OCI-LY3 (cell line): ENCODE measurements around the gene VAMP8.

Source experiments
- H2AFZ ChIP-seq: fragments of 200-600, 300-600 bp; shearing (Covaris generic); 2 replicates; pipeline ENCODE4 v1.6.0; 2014; ENCODE audit warnings: antibody characterized with exemption, low read depth, low read length
- H3K27ac ChIP-seq: fragments of 200-600, 300-600 bp; sonication (generic); 2 replicates; pipeline ENCODE4 v1.5.1; 2014; ENCODE audit warnings: mild to moderate bottlenecking, low read length, moderate library complexity, mixed read lengths
- H3K27me3 ChIP-seq: fragments of 200-600, 300-600 bp; sonication (generic); 2 replicates; pipeline ENCODE4 v1.6.1; 2014; ENCODE audit warnings: low read depth, low read length, mixed read lengths
- H3K36me3 ChIP-seq: fragments of 200-600, 300-600 bp; sonication (generic); replicated peaks from 2 replicates; pipeline ENCODE3; 2014; ENCODE audit warnings: low read depth, low read length, mixed read lengths
- H3K4me1 ChIP-seq: fragments of 300-600, 200-600 bp; sonication (generic); 2 replicates; pipeline ENCODE4 v1.6.1; 2014; ENCODE audit warnings: low read length, mixed read lengths
- H3K4me2 ChIP-seq: fragments of 200-600, 300-600 bp; sonication (generic); 2 replicates; pipeline ENCODE4 v1.6.1; 2014; ENCODE audit warnings: low read length, mixed read lengths
- H3K4me3 ChIP-seq: fragments of 300-600, 200-600 bp; sonication (generic); 2 replicates; pipeline ENCODE4 v1.5.1; 2014; ENCODE audit warnings: antibody characterized with exemption, mild to moderate bottlenecking, low read length, moderate library complexity
- H3K79me2 ChIP-seq: fragments of 300-600, 200-600 bp; shearing (Covaris generic); 2 replicates; pipeline ENCODE4 v1.6.1; 2014; ENCODE audit warnings: mild to moderate bottlenecking, low read length, mixed read lengths
- H3K9ac ChIP-seq: fragments of 300-600, 200-600 bp; shearing (Covaris generic); 2 replicates; pipeline ENCODE4 v1.6.0; 2014; ENCODE audit warnings: mild to moderate bottlenecking, low read length, moderate library complexity
- H3K9me3 ChIP-seq: fragments of 200-600, 300-600 bp; shearing (Covaris generic); 2 replicates; pipeline ENCODE4 v1.6.1; 2014; ENCODE audit warnings: low read length, mixed read lengths; ENCODE audit not compliant: insufficient read depth
- H4K20me1 ChIP-seq: fragments of 200-600, 300-600 bp; sonication (generic); 2 replicates; pipeline ENCODE4 v1.6.1; 2016; ENCODE audit warnings: low read length, mixed read lengths; ENCODE audit not compliant: insufficient read depth
- CTCF ChIP-seq: fragments of 200-600, 300-600 bp; sonication (generic); IDR thresholded peaks from 2 replicates; pipeline ENCODE4 v1.5.1; 2014; ENCODE audit warnings: antibody characterized with exemption, low read length, low read depth
- EZH2phosphoT487 ChIP-seq: fragments of 200-600 bp; shearing (Covaris generic); IDR thresholded peaks from 2 replicates; pipeline ENCODE4 v1.6.1; 2018; ENCODE audit warnings: antibody characterized with exemption, mixed run types, low read depth

VAMP8 gene

GRCh38 chr2:85560812-85561279 is 16.5 kb upstream of the VAMP8 start:
- Histone ChIP-seq H3K9me3 (no peaks in the 10 kb centered on the region), H3K4me2 (peak overlapping the region; percentile 91), H3K36me3 (peaks cover 13% of the 10 kb centered on the region), H4K20me1 (no peaks in the 10 kb centered on the region), H3K79me2 (peaks cover 30% of the 10 kb centered on the region), H2AFZ (no peak overlapping the region), H3K27ac (no peak overlapping the region), H3K27me3 (no peaks in the 10 kb centered on the region), H3K4me1 (peaks cover 25% of the 10 kb centered on the region), H3K4me3 (peak overlapping the region; percentile 94), H3K9ac (peak overlapping the region; percentile 78)
- TF ChIP-seq CTCF, result no peak
- no peak for TF ChIP-seq EZH2phosphoT487

- peak within 1 kb of the TSS; percentile 90 for H2AFZ ChIP-seq
Observed at GRCh38 chr2:85561280-85562212, 15.8 kb upstream of the VAMP8 start, which contains the start of gene GGCX. Gene GGCX (minus strand): TSS chr2:85561493. CDS start chr2:85561428, 65 bp downstream.

GRCh38 chr2:85564144-85564563 is 13.2 kb upstream of the VAMP8 start:
- Histone ChIP-seq H2AFZ (peak overlapping the region; percentile 61; the same call in 1 of the 2 replicates), H3K4me2 (peak overlapping the region; percentile 60)

More at GRCh38 chr2:85561280-85562212, 15.8 kb upstream of the VAMP8 start, which contains the start of gene GGCX:
- Histone ChIP-seq H3K27ac (peak within 1 kb of the TSS; percentile 71), H3K9me3 (no peaks in the 10 kb centered on the region), H3K4me1 (peaks cover 25% of the 10 kb centered on the region), H3K4me2 (peak within 1 kb of the TSS; percentile 91), H3K4me3 (peak within 1 kb of the TSS; percentile 94), H3K9ac (peak within 1 kb of the TSS; percentile 93), H3K27me3 (no peaks in the 10 kb centered on the region), H4K20me1 (no peaks in the 10 kb centered on the region), H3K79me2 (peaks cover 30% of the 10 kb centered on the region), H3K36me3 (peaks cover 13% of the 10 kb centered on the region)
- TF ChIP-seq CTCF, result no peak
- TF ChIP-seq EZH2phosphoT487, result no peak

More at GRCh38 chr2:85564144-85564563, 13.2 kb upstream of the VAMP8 start:
- H3K27ac ChIP-seq, result peak overlapping the region; percentile 37
- H3K27me3 ChIP-seq, result no peaks in the 10 kb centered on the region
- H4K20me1 ChIP-seq, result no peaks in the 10 kb centered on the region
- peak overlapping the region; percentile 31; the same call in 1 of the 2 replicates for H3K9ac ChIP-seq
- peaks cover 25% of the 10 kb centered on the region for H3K4me1 ChIP-seq
- TF ChIP-seq EZH2phosphoT487 (no peak), CTCF (no peak)
- H3K9me3 ChIP-seq, result no peaks in the 10 kb centered on the region
- peak overlapping the region; percentile 36 for H3K4me3 ChIP-seq
- peaks cover under 1% of the 10 kb centered on the region for H3K36me3 ChIP-seq
- H3K79me2 ChIP-seq, result peaks cover 17% of the 10 kb centered on the region
